Kidney glomerular epithelial cell (primary cell): ENCODE results near the gene CCDC40.
A peak's percentile ranks its signal among the peaks of the same experiment; 100 is the strongest.

Experiments used
- DNase-seq: peaks from one replicate; lab custom pipeline; 2025; lab: John Stamatoyannopoulos, UW

The CCDC40 gene

DNA sequence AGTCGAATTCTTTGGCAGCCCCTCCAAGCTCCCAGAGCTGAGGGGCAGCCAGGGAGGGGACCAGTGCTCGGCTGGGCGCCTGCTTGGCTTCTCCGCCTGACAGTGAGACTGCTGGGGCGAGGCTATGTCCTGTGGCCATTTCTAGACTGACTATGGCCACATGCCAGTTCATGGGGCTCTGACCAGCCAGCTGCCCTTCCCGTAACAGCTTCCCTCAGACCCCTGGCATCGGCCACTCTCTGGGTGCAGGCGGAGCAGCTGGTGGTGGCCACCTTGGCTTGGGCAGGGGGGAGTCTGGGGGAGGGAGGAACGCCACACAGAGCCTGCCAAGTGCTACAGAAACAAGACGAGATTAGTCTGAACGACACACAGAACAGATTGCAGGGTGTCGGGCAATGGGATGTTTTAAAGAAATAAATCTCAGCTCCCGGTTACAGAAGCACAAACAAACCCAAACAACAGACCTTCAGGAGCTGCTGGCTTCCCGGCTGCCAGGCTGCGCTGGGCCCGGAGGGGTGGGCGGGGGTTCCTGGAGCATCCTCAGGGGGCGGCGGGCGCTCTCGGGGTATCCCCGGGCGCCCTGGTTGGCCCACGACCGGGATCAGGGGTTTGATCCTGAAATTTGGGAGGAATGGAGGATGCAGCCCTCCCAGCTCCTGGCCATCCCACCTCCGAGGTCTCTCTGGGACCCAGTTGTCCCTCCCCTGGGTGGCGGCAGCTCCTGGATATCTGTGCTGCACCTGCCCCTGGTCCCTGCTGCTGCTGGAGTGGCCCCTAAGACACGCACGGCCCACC lies 35.3 kb upstream of the CCDC40 start:
- DNase-seq = no peak

DNA sequence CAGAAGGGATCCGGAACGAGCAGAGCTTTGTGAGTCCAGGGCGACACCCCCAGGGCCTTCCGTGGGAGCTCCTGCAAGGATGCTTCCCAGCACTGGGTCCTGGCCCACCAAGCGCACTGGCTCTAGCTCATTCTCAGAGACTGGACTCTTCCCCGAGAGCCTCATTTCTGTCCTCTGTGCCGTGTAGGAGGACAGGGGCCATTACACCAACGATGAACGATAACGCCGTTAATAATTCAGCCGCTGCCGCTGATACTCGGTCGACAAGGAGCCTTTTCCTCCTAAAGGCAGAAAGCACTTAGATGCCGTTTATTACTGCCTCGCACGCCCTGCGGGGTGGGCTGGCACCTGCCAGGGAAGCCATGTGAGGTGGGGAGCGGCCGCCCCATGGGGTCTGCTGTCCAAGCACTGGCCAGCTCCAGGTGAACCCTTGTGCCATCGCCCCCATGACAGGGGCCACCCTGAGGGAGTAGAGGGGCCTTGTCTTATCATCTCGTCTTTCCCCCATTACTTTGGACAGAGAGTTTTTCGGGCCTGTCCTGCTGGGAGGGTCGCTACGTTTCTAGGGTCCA lies 34.3 kb upstream of the CCDC40 start:
- DNase-seq = no peak

DNA sequence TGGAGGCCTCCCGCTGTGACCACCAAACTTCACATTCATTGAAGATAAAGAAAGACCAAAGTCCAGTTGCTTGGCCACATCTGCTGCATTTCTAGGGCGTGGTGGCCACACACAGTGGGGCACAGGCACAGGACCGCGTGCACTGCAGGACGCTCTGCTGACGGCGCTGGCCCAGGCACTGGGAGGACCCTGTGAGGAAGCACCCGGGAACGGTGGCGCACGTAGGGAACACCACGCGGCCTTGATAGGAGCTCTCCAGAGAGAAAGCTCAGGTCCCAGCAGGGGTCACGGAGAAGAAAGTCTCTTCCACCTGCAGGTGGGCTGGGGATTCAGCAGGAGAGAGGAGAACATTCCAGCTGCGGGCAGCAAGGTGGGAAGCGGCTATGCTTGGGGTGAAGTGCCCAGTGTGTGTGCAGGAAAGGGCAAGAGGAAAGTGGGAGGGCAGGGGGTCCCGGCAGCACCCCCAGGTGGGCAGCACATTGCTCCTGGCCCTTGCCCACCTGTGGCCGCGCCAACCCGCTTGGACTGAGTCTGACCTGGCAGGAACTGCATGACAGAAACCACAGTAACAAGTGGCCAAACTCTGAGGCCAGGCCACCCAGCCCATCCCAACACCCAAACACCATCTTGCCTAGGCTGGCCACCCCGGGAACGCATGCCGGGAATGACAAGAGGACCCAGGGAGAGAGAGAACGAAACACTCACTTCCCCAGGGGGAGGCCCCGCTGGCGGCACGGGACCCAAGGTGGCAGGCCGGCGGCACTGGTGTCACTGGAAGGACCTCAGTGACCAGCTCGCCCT lies 33.6 kb upstream of the CCDC40 start:
- DNase-seq = no peak

DNA sequence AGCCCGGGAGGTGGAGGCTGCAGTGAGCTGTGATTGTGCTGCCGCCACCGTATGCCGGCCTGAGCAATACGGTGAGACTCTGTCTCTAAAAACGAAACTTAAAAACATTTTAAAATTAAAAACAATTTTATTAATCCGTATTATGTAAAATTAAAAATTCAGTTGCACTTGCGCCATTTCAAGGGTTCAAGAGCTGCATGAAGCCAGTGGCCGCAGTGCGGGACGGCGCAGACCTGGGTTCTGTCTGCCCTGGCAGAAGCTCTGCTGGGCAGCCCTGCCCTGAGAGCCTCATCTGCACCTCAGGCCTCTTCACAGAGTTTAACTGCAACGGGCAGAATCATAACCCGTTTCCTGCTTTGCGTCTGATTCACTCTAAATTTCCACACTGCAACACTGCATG lies 32.5 kb upstream of the CCDC40 start:
- DNase-seq = no peak

DNA sequence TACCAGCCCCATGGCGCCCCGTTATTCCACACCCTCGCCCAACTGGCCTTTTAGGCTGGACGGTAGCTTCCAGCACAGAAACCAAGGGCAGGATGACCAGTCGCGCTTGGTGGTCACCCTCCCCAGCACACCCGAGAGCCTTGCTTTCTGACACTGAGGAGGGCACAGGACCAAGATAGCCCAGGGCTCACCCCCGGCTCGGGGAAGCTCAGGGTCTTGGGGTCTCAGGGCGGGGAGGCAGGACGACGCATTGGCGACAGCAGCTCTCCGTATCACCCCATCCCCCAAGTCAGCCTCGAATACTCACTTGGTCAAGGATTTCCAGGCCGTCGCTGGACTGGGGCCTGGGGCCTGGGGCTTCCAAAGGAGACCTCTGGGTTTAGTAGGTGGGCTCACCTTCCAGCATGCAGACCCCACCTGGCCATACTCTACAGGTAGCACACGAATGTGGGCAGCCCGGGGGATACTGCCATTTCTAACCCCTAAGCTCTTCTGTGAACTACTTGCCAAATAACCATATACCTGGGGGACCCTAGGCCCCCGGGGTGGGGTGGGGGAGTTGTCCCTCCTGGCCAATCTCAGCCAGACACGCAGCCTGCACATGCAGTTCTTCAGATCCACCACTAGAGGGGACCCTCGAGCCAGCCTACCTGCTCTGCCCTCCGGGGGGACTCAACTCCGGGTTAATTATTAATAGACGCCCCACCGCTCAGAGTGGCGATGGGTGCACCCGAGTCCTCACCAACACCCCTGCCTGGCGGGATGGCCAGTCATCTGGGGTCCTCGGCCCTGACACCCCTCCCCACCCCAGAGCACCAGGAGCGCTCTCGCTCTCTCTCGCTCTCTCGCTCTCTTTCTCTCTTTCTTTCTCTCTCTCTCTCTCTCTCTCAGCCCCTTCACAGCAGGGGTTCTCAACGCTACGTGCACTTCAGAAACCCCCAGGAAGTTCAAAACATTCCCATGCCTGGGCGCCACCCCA lies 30.8 kb upstream of the CCDC40 start:
- DNase-seq = peak; percentile 24

DNA sequence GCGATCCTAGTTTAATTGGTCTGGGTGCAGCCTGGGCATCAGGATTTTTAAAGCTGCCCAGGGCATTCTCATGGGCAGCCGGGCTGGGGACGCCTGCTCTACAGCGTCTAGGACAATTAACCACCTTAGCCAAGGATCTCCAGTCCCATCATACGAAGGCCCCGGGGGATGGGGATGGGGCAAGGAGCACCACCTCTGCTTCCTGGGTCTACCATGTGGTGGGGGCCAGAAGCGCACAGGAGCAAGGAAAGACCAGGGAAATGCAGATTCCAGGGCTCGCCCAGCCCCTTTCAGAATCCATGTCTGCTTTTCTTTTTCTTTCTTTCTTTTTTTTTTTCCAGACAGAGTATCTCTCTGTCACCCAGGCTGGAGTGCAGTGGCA lies 30.1 kb upstream of the CCDC40 start:
- no peak for DNase-seq

DNA sequence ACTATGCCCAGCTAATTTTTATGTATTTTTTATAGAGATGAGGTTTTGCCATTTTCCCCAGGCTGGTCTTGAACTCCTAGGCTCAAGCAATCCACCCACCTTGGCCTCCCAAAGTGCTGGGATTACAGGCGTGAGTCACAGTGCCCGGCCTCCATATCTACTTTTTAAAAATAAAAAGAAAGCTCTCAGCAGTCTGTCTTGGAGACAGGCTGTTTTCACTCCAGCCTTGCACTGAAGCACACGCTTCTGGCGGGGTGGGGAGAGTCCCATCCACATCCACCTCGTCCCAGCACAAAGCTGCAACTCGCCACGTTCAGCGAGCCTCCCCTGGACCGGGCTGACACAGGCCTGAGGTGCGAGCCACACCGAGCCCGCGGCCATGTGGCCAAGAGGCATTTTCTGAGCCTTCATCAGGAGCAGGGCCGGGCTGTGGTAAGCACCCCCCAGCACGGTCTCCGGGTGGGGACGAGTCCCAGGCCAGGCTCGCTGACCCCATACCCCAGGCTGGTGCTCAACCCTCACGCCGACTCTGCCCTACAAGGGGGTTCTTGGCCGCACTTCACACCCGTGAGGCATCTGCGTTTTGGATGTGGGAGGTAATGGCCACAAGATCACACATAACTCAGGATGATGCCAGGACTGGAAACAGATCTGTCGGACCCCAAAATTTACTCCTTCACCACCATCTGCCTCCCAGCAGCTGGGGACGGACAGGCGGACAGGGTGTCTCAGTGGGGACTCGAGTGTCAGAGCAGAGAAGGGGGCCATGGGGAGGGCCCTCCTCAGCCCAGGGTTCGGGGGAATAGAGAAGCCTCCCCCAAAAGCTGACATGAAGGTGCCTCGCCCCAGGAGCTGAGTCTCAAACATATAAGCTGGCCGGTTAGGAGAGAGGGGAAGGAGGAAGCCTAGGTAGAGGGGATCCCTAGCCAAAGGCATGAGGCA lies 29.4 kb upstream of the CCDC40 start:
- no peak for DNase-seq

DNA sequence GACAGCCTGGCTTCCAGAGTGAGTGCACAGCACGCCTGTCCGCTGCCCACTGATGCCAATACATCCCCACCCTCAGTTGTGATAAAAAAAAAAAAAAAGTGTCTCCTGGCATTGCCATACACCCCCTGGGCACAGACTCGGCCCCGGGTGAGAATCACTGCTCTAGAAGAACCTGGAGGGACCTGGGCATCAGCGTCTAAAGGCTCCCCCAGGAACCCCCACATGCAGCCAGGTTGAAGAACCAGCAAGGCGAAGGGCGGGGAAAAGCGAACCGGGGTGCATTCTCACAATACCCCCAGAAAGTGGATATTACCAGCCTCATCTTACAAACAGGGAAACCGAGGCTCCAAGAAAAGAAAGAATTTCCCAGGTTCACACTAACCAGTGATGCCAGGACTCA lies 28.5 kb upstream of the CCDC40 start:
- no peak for DNase-seq

DNA sequence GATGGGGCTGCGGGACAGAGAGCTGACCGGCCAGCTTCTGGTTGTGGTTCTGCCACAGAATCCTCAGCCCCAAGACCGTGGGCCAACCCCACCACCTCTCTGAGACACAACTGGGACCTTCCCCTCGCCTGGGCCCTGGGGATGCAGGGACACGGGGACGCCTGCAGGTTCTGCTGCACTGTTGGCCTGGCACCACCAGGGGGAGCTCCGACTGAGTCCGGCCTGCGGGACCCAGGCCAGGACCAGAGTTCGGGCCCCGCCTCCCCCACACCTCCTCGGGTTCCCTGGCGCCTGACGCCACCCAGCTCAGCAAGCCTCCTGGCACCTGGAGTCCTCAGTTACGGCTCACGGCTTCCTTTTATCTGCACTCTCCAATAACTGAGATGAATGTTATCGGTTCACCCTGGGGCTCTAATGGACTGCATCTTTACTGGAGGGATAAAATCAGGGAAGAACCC lies 28.0 kb upstream of the CCDC40 start:
- peak; percentile 61 for DNase-seq

DNA sequence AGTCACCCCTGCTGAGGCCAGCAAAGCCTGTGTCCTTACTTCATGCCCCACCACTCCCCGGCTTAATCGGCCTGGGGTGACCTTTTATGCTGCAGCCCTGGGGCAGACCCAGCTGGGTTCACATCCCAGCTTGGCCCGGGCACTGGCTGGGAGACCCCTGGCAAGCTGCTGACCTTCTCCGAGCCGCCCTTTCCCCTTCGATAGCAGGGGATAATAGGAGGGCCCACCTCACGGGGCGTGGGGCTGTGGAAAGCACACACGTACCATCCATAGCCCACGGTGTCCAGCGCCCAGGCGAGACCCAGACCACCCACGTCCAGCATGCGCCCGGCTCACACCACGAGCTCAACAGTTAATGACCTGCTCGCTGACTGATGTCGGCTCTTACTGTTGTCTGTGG lies 27.6 kb upstream of the CCDC40 start:
- no peak for DNase-seq

DNA sequence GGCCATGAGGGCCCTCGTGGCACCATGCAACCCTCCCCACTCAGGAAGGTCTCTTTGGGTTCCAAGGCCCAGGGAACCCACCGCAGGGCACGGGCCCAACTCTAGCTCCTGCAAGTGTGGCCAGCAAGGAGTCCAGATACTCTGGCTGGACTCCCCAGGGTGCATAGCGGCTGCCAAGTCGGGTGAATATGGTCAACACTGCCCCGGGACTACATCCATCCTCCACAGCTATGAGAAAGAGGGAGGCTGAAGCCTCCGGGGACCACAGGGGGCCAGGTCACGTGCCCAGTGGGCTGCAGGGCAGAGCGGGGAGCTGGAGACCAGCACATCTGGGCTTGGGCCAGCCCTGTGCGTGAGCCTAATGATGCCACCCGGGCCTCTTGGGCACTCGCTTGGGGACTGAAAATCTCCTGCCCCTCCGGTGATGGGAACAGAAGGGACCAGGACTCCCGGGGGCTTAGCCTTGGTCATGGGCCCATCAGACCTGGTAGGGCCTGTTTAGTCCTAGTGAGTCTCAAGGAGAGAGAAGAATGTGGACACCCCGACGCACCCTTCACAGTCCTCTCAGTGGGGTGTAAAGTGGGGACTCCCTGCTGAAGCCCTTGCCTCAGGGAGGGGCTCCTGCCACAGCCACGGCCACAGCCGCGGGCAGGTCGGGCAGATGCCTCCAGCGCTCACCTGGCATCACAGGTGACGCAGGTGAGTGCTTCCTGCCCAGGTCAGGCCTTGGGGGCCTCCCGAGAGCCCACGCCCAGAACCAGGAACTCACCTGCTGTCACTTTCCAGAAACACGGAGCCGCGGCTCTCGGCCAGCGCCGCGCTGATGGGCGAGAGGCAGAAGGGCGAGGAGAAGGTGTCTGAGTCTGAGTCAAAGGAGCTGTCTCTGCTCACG lies 26.8 kb upstream of the CCDC40 start:
- DNase-seq = no peak

DNA sequence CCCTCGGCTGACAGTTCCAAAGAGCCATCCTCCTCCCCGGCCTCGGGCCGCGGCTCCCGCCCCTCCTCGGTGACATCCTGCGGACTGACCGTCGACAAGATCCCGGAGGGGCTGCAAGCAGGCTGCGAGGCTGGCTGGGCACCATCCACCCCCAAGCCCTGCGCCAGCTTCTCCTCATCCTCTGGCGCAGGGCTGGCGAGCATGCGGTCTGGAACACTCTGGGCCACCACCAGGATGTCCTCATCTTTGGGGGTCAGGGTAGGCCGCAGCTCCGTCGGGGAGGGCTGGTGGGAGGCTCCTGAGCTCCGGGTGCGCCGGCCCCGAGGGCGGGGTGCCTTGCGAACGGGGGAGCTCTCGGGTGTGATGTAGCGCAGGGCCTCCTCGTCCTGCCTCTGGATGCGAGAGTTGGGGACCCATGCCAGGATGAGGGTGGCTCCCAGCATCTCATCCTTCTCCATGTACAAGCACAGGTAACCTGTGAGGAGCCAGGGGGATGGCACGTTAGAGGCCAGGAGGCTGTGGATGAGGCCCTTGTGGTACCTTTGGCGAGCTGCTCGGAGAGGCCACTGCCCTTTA lies 26.1 kb upstream of the CCDC40 start:
- DNase-seq = no peak

DNA sequence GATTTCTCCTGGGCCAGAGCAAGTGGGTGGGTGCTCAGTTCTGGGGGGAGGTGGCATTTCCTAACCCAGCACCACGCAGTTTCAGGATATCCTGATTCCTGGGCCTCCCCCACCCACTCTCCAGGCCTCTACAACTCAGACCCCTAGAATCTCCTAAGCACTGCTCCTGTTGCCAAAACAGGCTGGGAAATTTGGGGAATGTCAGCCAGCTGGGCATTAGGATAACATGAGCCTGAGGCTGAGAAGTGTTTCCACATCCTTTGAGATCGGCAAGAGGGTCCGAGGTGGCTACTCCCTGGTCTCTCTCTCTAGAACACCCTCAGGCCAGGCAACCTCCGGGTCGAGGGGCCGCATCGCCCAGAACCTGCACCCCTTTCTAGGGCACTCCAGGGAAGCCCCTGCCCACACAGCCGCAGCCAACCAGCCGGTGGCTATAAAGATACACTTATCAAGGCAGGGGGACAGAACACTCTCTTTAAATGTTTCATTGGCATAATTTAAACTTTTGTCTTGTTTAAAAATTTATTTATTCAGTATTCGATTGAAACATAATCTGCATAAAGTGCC lies 24.4 kb upstream of the CCDC40 start:
- no peak for DNase-seq

DNA sequence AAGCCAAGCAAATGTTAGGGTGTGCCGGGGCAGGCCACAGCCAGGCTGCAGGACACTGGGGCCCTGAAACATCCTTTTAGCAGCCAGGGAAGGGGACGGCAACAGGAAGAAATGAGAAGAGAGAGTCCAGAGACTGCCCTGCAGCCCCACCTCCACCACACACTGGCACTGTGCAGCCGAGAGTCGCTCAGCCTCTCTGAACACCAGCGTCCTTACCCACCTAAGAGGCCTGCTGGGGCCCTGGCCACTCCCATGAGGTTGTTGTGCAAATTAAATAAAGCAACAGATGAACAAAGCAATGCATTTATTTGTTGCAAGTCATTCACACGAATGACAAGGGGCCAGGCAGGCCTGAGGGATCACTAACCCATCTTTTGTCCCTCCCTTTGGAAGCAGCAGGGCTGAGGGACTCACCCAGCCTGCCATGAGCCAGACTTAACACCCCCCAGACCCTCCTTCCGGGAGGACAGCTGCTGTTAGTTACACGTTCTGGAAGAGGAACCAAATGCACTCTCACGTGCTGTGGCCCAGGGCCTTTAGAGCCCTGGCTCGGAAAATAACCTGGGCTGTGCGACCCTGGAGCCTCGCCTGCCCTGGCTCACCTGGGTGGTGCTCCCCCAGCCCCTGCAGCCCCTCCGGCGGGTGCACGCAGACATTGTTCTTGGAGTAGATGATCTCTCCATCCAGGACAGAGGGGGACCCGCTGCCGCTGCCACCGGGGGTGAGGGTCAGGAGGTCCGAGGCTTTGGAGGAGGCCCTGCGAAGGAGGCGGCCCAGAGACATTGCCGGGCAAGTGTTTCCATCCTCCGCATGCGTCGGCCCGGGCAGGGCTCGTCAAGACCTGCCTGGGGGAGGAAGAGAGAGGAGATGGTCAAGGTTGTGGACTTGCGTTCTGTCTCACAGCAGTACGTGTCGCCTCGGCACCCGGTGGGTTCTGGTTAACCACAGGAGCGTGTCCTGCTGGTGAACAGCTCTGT lies 23.4 kb upstream of the CCDC40 start:
- DNase-seq = no peak

DNA sequence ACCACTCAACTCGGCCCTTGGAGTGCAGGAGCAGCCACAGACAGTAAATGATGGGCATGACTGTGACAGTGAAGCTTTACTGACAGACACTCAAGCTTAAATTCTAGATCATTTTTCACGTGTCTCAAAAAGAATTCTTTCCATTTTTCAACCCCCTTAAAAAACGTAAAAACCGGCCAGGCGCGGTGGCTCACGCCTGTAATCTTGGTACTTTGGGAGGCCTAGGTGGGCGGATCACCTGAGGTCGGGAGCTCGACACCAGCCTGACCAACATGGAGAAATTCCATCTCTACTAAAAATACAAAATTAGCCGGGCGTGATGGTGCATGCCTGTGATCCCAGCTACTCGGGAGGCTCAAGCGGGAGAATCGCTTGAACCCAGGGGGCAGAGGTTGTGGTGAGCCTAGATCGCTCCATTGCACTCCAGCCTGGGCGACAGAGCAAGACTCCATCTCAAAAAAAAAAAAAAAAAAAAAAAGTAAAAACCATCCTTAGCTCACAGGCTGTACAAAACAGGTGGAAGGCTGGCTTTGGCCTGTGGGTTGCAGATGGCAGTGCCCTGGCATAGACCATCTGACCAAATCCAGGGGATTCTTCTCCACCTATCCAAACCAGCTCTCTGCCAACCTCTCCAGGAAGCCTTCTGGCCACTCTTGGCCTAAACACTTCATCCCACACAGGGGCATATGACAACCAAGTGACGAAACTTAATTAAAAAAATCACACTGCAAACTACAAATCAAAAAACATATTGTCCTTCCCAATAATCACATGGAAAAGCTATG lies 19.0 kb upstream of the CCDC40 start:
- no peak for DNase-seq

DNA sequence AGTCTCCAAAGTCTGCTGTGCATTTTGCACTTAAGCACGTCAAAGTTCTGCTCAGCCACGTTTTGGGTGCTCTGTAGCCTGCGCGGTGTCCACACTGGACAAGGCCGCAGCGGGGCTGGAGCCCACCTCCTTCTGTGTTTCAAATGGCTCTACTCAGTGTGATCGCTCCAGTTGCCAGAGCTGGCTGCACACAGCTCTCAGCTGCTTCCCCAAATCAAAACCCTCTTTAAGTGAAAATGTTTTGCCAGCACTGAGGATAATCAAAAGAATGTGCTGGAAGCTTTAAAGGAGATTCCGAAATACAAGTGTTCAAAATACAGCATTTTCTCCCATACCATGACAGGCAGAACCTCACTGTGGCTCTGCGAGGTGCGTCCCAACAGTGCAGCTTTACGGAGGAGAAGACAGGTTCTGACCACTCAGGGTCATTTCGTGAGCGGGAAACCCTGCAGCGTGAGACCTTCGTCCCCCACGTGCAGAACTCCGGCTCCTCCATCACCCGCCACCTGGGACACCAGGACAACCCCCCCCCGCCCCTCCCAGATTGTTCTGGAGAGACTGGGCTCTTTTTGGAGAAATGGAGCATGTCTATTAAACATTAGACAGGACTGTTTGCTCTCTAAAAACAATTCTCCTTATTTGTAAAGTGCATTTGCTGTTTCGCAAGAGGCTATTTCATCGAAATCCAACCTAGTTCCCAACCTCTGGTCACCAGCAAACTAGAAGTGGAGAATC lies 17.4 kb upstream of the CCDC40 start:
- no peak for DNase-seq
